GM12878 (cell line): ENCODE results near the gene H2BK1. TPM values are rescaled to one million over a fixed set of nuclear protein-coding genes. Genes with fewer than 3 reads are reported as not detected.

ENCODE experiments used
- ATAC-seq: fragments of 200-7000 bp; cut with Tn5 transposase; 3 replicates; pipeline ENCODE4 v1.9.1; 2020; ENCODE audit warnings: mild to moderate bottlenecking, moderate library complexity
- BruUV-seq: library from RNA; stranded (reverse); fragments of 400-500 nt; replicated peaks from 2 replicates; lab custom pipeline; 2021; lab: Mats Ljungman, UMichigan
- CTCF ChIA-PET: fragments of 300-600 bp; sonication (Branson Sonifier 250); formaldehyde crosslinking; extraction: SDS; loops from one replicate; lab custom pipeline; 2021; ENCODE audit warnings: inconsistent platforms; lab: Yijun Ruan, JAX
- POLR2A ChIA-PET: fragments of 350-600 bp; formaldehyde crosslinking; extraction: SDS; loops from one replicate; lab custom pipeline; 2021; ENCODE audit warnings: inconsistent platforms; lab: Charles Lee
- RAD21 ChIA-PET: fragments of 300-600 bp; sonication (Branson Sonifier 250); formaldehyde crosslinking; loops from one replicate; lab custom pipeline; 2023; ENCODE audit warnings: antibody characterized with exemption; ENCODE audit not compliant: unreplicated experiment; lab: Charles Lee
- SMC1A ChIA-PET: fragments of 300-600 bp; sonication (Branson Sonifier 250); formaldehyde crosslinking; loops from one replicate; lab custom pipeline; 2023; ENCODE audit not compliant: unreplicated experiment, uncharacterized antibody; lab: Charles Lee
- DNase-seq: peaks from one replicate; pipeline ENCODE4 v3.0.0-alpha.2; 2011; ENCODE audit warnings: low read depth, low spot score
- FAIRE-seq: peaks from 3 replicates; lab custom pipeline; 2011; peaks lifted over from hg19 to GRCh38; lab: Jason Lieb, UNC
- H2AFZ ChIP-seq: 2 replicates; pipeline ENCODE4 v1.6.0; 2011; ENCODE audit warnings: low read depth, low read length, control low read depth; ENCODE audit not compliant: control insufficient read depth
- H3K27ac ChIP-seq: 2 replicates; pipeline ENCODE4 v1.5.1; 2011; ENCODE audit warnings: control low read depth; ENCODE audit not compliant: control insufficient read depth, insufficient read depth
- H3K27me3 ChIP-seq, 2 experiments: replicated peaks in 1 of 2; 2 replicates each; pipeline versions ENCODE4 v1.6.0 to v1.6.1; 2011; ENCODE audit warnings: low read length in 1 of 2; ENCODE audit not compliant: control insufficient read depth in 2 of 2, insufficient read depth in 2 of 2
- H3K36me3 ChIP-seq, 2 experiments: 2 replicates each; pipeline ENCODE4 v1.5.1; 2011; ENCODE audit warnings: low read length in 1 of 2; ENCODE audit not compliant: control insufficient read depth in 2 of 2, insufficient read depth in 2 of 2
- H3K4me1 ChIP-seq: 2 replicates; pipeline ENCODE4 v1.6.1; 2011; ENCODE audit warnings: mild to moderate bottlenecking, low read length, moderate library complexity, mixed read lengths; ENCODE audit not compliant: control insufficient read depth, insufficient read depth
- H3K4me2 ChIP-seq: 2 replicates; pipeline ENCODE4 v1.6.0; 2011; ENCODE audit warnings: control low read depth; ENCODE audit not compliant: control insufficient read depth, insufficient read depth
- H3K4me3 ChIP-seq: fragments of 200-600 bp; sonication (generic); 2 replicates; pipeline ENCODE4 v1.5.1; 2016
- H3K79me2 ChIP-seq: 2 replicates; pipeline ENCODE4 v1.6.0; 2011; ENCODE audit warnings: low read length; ENCODE audit not compliant: control insufficient read depth, insufficient read depth
- H3K9ac ChIP-seq: 2 replicates; pipeline ENCODE4 v1.8.0; 2011; ENCODE audit warnings: low read length, control low read depth, mixed read lengths; ENCODE audit not compliant: control insufficient read depth, insufficient read depth
- H3K9me3 ChIP-seq: replicated peaks from 3 replicates; pipeline ENCODE4 v1.5.1; 2011; ENCODE audit warnings: mild to moderate bottlenecking, low read length; ENCODE audit not compliant: control insufficient read depth, insufficient read depth
- H4K20me1 ChIP-seq: 2 replicates; pipeline ENCODE4 v1.6.0; 2011; ENCODE audit not compliant: control insufficient read depth, insufficient read depth
- ASH2L ChIP-seq: fragments of 300-600, 200-600 bp; sonication (generic); IDR thresholded peaks from 2 replicates; pipeline ENCODE4 v1.6.1; 2017; ENCODE audit warnings: low read depth, mild to moderate bottlenecking, borderline replicate concordance
- BACH1 ChIP-seq: fragments of 450-650 bp; IDR thresholded peaks from 2 replicates; pipeline ENCODE4 v1.6.1; 2017; ENCODE audit warnings: mild to moderate bottlenecking, borderline replicate concordance
- CEBPB ChIP-seq, 2 experiments: fragments of 150-350 bp in 1 of 2; IDR thresholded peaks; 2 replicates each; pipeline ENCODE4 v1.6.1; 2012 to 2014; ENCODE audit warnings: low read depth in 2 of 2, low read length in 2 of 2, borderline replicate concordance in 1 of 2, inconsistent platforms in 1 of 2
- CHD1 ChIP-seq: IDR thresholded peaks from 2 replicates; pipeline ENCODE4 v1.6.1; 2012; ENCODE audit warnings: low read depth, low read length, improper control_type of control experiment
- CREB1 ChIP-seq: IDR thresholded peaks from 2 replicates; pipeline ENCODE4 v1.6.1; 2012; ENCODE audit warnings: low read depth, mild to moderate bottlenecking, inconsistent platforms
- MEF2B ChIP-seq: fragments of 450-650 bp; IDR thresholded peaks from 2 replicates; pipeline ENCODE4 v1.6.1; 2018; ENCODE audit warnings: mild to moderate bottlenecking, moderate library complexity; ENCODE audit not compliant: partially characterized antibody, poor library complexity, severe bottlenecking
- POLR2AphosphoS2 ChIP-seq: IDR thresholded peaks from 2 replicates; pipeline ENCODE4 v1.6.1; 2011; ENCODE audit warnings: low read depth, mild to moderate bottlenecking, low read length, improper control_type of control experiment, moderate library complexity
- RB1 ChIP-seq: fragments of 450-650 bp; formaldehyde crosslinking; IDR thresholded peaks from 2 replicates; pipeline ENCODE4 v1.6.1; 2017; ENCODE audit warnings: mild to moderate bottlenecking, borderline replicate concordance
- RELA ChIP-seq: fragments of 450-650 bp; IDR thresholded peaks from 2 replicates; pipeline ENCODE4 v1.8.0; 2014; ENCODE audit warnings: borderline replicate concordance; ENCODE audit not compliant: partially characterized antibody
- SMAD1 ChIP-seq: fragments of 450-650 bp; IDR thresholded peaks from 2 replicates; pipeline ENCODE4 v1.6.1; 2018; ENCODE audit warnings: mild to moderate bottlenecking, low read depth; ENCODE audit not compliant: partially characterized antibody
- SMAD5 ChIP-seq: IDR thresholded peaks from 2 replicates; pipeline ENCODE4 v1.6.1; 2016; ENCODE audit warnings: antibody characterized with exemption, low read depth
- STAT1 ChIP-seq: fragments of 450-650 bp; conservative IDR thresholded peaks from 2 replicates; pipeline ENCODE4 v1.6.1; 2014; ENCODE audit warnings: antibody characterized with exemption, mild to moderate bottlenecking
- TCF12 ChIP-seq: IDR thresholded peaks from 2 replicates; pipeline ENCODE4 v1.6.1; 2011; ENCODE audit warnings: low read depth, mild to moderate bottlenecking, low read length
- WGBS: methylation state at CpG from one replicate; pipeline ENCODE4 v1.1.6; 2016; ENCODE audit warnings: low lambda C conversion rate; ENCODE audit not compliant: insufficient replicate concordance, insufficient coverage; ENCODE audit errors: missing lambda C conversion rate; 5-methylcytosine and 5-hydroxymethylcytosine counted together
- in situ Hi-C: fragments of 300-500 bp; cut with MboI; formaldehyde crosslinking; loops from 9 replicates; pipeline ENCODE4 v1.14.3; 2018; ENCODE audit warnings: mixed read lengths
- intact Hi-C: fragments of 100-400 bp; cut with micrococcal nuclease; formaldehyde crosslinking; loops from one replicate; pipeline ENCODE4 v1.14.2; 2022; ENCODE audit not compliant: unreplicated experiment
- polyA plus RNA-seq, 11 experiments: library from polyadenylated mRNA; depleted of rRNA in 4 of 11; unstranded in 6 of 11; stranded (reverse) in 5 of 11; fragments of >200 nt; fragmentation: Nextera tagmentation in 4 of 11; fragmentation: Illumina TruSeq in 1 of 11; extraction: Ambion mirVana in 4 of 11; extraction: Trizol in 1 of 11; gene quantifications; 1 replicate in 1 of 11; 2 replicates in 10 of 11; pipeline versions ENCODE4 v1.2.1 to v1.2.3, GENCODE V29; 2011 to 2016; ENCODE audit warnings: inconsistent platforms in 2 of 11, missing spikeins in 2 of 11, low read depth in 1 of 11
- total RNA-seq, 4 experiments: library from RNA; depleted of rRNA in 3 of 4; stranded (reverse); fragments of >200 nt in 3 of 4; fragmentation: Illumina TruSeq in 1 of 4; extraction: Trizol in 1 of 4; gene quantifications; 2 replicates each; pipeline versions ENCODE4 v1.2.1 to v1.2.3, GENCODE V29; 2013 to 2021
- TF ChIP-seq, protein P1 (sequence below): fragments of 450-650 bp; IDR thresholded peaks from 2 replicates; pipeline ENCODE4 v1.6.1; 2014; ENCODE audit warnings: mild to moderate bottlenecking

Gene H2BK1
- total and polyA plus RNA-seq, 10 of the 15 experiments (the other 5 are each of a cell fraction or from before 2014, with no cell fraction given), result 0.54 TPM; not detected in 9

DNA sequence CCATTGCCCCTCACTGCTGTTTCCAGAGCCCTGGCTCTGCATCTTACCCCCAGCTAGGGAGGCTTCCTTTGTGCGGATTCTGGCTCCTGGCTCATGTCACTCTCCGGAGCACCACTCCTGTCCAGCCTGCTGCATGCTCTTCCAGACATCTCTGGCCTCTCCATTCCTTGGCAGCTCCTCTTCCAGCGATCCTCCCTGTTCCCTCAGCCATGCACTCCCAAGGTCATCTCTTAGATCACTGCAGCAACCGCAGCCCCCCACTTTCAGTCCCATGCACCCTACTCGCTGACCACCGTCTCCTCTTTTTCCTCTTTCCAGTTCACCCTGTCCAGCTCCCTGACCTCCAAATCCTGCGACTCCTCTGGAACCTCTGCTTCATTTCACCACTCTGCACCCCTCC is 45.1 kb upstream of the H2BK1 start:
- H4K20me1 ChIP-seq, result no peaks in the 10 kb centered on the region
- intact Hi-C loops, result no loop called here
- H3K9me3 ChIP-seq, result no peaks in the 10 kb centered on the region
- ChIA-PET SMC1A (no interaction called here), CTCF (interaction anchor here (1.2 kb wide), 1 partner anchor 47 kb away, joined by 3 read pairs; no protein-coding TSS in a partner anchor), RAD21 (no interaction called here), POLR2A (no interaction called here)
- 53% methylated on average over 7 of the region's 7 CpGs for WGBS
- no peak overlapping the region for H3K4me3 ChIP-seq
- peaks cover 16 to 17% of the 10 kb centered on the region in 2 experiments; a peak in 3 of 4 replicates for H3K27me3 ChIP-seq
- no peak overlapping the region for H3K9ac ChIP-seq
- no peaks in the 10 kb centered on the region for H3K79me2 ChIP-seq
- H2AFZ ChIP-seq, result no peak overlapping the region
- DNase-seq (no peak), FAIRE-seq (no peak), ATAC-seq (no peak)
- H3K4me2 ChIP-seq, result no peak overlapping the region
- H3K27ac ChIP-seq, result no peak overlapping the region
- in situ Hi-C loops, result no loop called here
- no TSS peak for BruUV-seq
- no peaks in the 10 kb centered on the region for H3K36me3 ChIP-seq
- TF ChIP-seq SMAD1, result no peak
- TF ChIP-seq RELA, result no peak
- TF ChIP-seq SMAD5, result no peak
- no peak for TF ChIP-seq RB1
- no peak for TF ChIP-seq TCF12
- TF ChIP-seq, protein P1, sequence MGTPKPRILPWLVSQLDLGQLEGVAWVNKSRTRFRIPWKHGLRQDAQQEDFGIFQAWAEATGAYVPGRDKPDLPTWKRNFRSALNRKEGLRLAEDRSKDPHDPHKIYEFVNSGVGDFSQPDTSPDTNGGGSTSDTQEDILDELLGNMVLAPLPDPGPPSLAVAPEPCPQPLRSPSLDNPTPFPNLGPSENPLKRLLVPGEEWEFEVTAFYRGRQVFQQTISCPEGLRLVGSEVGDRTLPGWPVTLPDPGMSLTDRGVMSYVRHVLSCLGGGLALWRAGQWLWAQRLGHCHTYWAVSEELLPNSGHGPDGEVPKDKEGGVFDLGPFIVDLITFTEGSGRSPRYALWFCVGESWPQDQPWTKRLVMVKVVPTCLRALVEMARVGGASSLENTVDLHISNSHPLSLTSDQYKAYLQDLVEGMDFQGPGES, result no peak
- TF ChIP-seq STAT1, result no peak
- TF ChIP-seq BACH1, result no peak
- TF ChIP-seq MEF2B, result no peak
- no peak for TF ChIP-seq CEBPB (IDR thresholded peaks at IDR 0.05; ENCODE audit: borderline replicate concordance in 1 of 2, low read depth in 2 of 2, low read length in 2 of 2)
- TF ChIP-seq POLR2AphosphoS2, result no peak
- no peak for TF ChIP-seq ASH2L
- no peak for TF ChIP-seq CHD1
- TF ChIP-seq CREB1, result no peak
- H3K4me1 ChIP-seq, result no peaks in the 10 kb centered on the region
